Stimulated activated CD4-positive, alpha-beta T cell treated with anti-CD3 and anti-CD28 coated beads, Interleukin-1b, Interleukin-23, amount 100 ng/mL, for 1 hour (primary cell): ENCODE results near the gene SYTL1.

Experiments used
- DNase-seq, 2 donors: peaks; one replicate each; pipeline ENCODE4 v3.0.0-alpha.2; 2020; ENCODE audit warnings: low read depth in 2 of 2

Gene SYTL1

DNA sequence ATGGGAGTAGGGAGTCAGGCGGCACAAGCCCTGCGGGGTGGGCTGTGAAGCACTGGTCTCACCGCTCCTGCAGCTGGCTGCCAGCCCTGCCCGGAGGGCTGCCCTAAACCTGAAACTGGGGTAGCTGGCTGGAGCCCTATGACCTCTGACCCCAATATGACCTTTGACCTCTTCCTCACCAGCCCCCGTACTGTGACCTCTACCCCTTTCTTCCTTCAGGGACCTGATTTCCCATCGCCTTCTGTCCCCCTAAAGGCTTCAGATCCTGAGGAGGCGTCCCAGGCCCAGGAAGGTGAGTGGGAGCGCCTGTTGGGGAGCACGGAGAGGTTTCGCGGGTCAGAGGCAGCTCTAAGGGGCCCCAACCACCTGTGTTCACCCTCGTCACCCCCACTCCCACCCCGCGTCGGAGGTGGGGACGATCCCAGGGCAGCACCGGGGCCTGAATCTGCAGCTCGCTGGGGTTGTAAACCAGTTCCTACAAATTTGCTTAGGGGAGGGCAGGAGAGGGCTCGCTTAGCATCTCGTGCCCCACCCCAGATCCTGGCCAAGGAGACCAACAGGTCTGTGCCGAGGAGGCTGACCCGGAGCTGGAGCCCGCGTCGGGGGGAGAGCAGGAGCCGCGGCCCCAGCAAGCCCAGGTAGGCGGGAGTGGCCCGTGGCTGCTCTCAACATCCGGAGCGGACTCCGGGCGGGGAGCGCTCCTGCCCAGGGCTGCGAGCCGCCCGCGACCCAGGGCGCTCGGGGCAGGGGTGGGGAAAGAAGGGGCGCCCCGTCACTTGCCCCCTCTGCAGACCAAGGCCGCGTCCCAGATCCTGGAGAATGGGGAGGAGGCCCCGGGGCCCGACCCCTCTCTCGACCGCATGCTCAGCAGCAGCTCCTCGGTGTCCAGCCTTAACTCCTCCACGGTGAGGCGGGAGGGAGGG, 7.3 kb downstream of the SYTL1 start:
- DNase-seq, result no peak

DNA sequence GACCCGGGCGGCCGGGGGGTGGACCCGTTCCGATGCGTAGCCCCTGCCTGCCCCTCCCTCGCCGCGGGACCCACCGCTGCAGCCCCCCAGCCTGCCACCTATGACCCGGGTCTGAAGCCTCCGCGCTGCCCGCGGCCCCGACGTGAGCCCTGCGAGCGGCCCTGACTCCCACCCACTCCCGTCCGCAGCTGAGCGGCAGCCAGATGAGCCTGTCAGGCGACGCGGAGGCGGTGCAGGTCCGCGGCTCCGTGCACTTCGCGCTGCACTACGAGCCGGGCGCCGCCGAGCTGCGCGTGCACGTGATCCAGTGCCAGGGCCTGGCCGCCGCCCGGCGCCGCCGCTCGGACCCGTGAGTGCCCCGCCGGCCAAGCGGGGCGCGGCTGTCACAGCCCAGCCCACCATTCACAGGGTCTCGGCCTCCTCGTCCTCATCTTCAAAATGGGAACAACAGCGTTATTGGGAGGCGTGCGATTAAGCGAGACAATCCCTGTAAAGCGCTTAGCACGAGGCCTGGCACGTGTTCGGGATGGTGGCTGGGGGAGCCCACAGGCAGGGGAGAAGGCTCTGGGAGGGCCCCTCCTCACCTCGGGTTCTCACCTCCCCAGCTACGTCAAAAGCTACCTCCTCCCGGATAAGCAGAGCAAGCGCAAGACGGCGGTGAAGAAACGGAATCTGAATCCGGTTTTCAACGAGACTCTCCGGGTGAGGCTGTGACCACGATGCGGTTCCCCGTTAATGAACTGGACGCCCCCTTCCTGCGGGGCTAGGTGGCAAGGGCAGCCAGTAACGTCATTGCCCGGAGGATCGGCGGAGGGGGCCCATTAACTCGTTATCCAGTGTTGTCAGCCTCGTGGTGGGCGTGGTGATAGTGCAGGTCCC, 8.2 kb downstream of the SYTL1 start:
- no peak for DNase-seq

DNA sequence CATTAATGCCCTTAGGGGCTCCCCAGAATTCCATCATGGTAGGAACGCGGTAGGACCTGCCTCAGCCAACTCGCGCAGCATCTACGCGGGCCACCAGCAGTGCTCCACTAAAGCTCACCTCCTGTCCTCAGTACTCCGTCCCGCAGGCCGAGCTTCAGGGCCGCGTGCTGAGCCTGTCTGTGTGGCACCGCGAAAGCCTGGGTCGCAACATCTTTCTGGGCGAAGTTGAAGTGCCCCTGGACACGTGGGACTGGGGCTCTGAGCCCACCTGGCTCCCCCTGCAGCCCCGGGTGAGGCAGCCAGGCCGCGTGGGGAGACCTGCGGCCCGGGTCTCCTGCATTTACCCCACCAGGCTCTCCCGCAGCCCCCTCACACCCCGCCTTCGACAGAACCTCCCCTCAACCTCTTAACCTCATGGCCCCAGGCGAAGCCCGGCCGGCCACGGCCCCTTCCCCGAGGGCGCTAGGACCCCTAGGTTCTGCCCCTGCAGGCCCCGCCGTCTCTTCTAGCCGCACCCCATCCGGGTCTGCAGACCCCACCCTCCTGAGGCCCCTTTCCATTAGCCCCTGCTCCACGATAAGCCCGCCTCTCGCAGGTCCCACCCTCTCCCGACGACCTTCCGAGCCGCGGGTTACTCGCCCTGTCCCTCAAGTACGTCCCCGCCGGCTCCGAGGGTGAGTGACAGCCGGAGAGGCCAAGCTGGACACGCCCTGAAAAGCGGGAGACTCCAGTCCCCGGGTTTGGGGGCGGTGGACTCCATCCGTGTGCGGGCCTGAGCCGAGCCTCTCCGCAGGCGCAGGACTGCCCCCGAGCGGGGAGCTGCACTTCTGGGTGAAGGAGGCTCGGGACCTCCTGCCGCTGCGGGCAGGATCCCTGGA, 9.1 kb downstream of the SYTL1 start:
- DNase-seq, result no peak

DNA sequence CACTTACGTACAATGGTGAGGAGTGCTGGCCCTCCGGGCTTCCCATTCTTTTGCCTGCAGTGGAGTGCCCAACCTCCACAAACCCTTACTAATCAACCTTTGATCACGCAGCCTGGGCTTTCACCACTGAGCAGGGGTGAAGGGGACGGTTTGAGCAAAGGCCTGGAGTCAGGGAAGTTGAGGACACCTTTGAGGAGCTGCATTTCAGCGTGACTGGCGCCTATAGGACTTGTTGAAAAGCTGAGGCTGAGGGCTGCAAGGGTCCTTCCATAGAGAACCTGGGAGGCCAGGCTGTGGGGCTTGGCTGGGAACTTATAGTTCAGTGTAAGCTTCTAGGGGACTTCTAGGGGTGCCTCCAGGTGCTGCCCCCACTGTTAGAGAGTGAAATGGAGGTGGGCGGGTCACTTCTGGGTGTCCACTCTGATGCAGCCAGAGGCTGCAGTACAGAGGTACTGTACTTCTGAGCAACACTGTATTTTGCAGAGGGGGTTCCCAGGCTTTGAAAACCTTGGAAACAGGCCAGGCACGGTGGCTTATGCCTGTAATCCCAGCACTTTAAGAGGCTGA, 9.8 kb downstream of the SYTL1 start:
- no peak for DNase-seq

DNA sequence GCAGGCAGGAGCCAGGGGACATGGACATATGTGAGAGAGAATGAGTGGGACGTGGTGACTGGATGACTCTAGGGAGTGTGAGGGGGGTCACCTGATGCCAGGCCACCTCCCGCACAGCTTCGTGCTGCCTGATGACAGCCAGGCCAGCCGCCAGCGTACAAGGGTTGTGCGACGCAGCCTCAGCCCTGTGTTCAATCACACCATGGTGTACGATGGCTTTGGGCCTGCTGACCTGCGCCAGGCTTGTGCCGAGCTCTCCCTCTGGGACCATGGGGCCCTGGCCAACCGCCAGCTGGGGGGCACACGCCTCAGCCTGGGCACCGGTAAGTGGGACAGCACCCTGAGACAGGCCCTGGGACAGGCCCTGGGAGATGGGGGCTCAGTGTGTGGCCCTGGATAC, 11.3 kb downstream of the SYTL1 start:
- no peak for DNase-seq

DNA sequence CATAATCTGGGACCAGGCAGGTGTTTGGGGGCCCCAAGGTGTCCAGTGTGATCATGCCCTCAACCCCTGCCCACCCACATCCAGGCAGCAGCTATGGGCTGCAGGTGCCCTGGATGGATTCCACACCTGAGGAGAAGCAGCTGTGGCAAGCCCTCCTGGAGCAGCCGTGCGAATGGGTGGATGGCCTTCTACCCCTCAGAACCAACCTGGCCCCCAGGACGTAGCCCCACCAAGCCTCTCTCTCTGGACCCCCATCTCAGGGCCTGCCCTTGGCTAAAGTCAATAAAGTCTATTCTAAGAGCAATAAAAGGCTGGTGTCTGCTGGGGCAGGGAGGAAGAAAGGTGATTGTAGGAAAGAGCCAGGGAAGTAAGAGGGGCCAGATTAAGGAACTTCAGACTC, 11.8 kb downstream of the SYTL1 start:
- DNase-seq, result no peak

DNA sequence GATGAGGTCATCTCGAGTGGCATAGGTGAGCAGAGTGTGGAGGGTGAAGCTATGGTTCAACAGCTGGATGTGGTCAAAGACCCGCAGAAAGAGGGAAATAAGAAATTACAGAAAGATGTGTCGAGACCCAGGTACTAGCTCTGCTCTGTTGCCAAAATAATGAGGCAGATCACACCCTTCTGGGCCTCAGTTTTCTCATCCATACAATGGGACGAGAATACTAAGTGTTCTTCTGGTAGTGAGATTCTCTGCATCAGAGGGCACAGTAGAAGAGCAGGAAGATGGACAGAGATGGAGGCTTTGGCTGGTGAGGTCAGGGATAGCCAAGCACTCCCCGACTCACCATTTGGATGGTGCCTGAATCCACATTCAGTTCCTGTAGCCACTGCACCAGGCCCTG, 13.9 kb downstream of the SYTL1 start:
- no peak for DNase-seq

DNA sequence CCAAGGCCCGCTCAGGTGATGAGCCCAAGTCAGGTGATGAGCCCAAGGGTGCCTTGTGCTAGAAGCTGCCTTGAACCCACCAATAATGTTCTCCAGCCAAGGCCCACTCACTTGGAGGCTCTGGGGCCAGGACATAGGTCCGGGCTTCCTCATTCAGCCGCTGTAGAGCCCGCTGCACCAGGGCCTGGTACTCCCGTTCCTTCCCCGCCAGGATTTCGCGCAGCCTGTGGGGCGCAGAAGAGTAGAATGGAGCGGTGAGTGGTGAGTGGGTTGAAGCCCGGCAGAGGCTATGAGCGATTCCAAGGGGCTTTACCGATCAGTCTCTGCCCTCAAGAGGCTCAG, 14.4 kb downstream of the SYTL1 start:
- DNase-seq, result no peak

DNA sequence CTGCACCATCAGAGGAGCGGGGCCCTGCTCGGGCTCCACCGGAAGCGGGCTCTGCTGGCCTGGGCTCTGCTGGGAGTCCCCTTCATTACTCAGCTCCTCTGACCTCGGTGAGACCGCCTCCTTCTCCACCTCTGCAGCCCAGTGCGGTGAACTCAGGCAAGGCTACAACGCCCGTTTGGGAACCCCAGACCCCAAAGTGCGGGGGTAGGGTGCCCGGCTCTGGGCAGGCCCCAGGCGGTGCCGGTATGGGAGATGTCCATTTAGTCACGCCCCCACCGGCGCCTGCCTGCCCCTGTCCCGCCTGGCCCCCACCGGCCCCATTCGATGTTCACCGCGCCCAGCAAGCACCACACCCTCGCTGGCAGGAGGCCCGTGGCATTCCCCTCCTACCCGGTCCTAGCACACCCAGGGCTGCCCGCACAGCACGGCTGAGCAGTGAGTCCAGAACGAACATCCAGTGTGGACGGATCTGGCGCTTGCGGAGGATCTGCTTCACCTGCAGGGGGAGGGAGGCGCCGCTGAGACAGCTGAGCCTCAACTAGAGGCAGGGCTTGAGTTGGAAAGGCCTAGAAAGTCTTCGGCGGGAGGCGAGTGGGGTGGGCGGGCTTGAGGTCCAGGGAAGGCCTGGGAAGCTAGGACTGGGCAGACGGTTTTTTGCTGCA, 14.9 kb downstream of the SYTL1 start:
- DNase-seq, result no peak

DNA sequence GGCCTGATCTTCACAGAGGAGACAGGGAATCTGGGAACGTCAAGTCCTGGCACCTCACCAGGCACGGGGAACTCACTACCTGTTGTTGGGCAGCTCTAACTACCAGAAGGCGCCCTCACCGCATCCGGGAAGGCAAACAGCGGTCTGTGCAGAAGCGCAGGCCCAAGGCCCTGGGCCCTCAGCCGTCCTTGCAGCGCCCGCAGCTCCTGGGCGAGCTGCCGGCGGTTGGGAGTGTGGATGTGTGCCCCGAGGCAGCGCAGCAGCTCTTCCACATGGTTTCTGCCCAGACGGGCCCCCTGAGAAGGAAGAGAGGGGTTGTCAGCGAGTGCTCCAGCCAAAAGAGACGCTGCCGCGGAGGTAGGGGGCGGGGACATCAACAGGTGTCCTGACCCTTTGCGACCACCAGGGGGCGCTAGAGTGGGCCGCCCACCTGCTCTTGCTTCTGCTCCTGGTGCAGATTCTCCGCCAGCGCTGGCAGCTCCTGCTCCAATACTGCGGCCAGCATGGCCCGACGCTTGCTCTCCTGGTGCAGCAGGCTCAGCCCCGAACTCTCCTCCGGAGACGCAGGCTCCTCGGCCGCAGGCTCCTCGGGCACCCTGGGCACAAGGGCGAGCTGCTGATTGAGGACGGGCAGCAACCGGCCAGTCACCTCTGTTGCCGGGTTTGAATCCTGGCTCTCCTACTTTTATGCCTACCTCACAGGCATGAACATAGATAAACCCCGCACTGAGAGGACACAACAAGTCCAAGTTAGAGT, 15.6 kb downstream of the SYTL1 start:
- peak; percentile 57 to 71 for DNase-seq

DNA sequence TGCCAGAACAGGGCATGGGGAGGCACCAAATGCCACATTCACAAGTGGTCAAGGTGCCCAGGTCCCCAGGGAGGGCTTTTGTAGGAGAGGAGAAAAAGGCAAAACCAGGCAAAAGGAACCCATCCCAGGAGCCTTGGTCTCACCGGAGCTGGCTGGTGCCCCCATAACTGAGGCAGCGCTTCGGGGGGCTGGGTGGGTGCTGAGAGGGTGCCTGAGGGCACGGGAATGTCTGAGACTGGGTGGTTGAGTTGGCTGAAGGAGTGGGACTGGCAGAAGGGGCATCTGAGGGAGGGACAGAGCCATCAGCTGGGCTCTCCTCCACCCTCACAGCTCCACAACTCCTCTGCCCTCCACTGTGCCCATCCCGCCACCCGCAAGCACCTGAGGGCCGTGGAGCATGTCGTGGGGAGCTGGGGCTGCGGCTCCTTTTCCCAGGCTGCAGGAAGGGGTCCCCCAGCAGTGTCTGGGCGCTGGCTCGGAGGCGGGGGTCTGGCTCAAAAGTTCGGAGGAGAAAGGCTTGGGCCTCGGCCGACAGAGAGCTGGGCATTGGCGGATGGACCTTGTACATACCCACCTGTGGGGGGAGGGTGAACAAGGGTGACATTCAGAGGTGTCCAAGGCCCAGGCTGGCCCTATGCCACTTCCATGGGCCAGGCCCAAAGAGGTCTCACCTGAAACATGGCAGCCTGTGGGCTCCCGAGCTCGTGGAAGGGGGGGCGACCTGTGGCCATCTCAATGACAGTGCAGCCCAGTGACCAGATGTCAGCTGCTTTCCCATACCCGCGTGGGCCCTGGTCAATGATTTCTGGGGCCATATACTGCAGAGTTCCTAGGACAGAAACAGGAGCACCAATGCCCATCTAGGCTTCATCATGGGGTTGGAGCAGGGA, 16.5 kb downstream of the SYTL1 start:
- DNase-seq, result no peak

DNA sequence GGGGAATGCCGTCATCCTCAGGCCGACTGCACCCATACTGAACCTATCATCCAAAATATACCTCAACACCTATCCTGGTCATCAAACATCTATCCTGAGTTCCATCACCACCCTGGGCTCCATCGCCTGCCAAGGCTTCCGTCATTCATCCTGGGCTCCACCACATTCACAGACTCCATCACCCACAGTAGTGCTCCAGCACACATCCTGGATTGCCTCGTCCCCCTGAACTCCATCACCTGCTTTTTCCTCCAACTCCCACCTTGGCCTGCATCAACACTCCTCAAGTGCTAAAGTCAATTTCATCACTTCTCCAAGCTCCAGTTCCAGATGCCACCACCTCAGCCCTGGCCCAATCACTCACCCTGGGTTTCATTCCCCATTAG, 17.1 kb downstream of the SYTL1 start:
- DNase-seq, result no peak

DNA sequence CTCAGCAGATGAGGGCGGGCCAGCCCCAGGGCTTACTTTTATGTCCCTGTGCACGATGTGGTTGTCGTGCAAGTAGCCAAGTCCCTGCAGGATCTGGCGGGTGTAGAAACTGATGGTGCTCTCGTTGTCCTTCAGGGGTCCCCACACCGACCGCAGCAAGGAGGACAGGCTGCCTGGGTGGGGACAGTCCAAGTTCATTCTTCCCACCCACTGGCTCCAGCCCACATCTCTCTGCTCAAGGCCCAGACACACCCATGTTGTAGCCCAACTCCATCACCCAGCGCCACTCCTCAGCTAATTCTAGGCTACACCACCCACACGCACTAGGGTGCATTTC, 18.0 kb downstream of the SYTL1 start:
- DNase-seq, result no peak

DNA sequence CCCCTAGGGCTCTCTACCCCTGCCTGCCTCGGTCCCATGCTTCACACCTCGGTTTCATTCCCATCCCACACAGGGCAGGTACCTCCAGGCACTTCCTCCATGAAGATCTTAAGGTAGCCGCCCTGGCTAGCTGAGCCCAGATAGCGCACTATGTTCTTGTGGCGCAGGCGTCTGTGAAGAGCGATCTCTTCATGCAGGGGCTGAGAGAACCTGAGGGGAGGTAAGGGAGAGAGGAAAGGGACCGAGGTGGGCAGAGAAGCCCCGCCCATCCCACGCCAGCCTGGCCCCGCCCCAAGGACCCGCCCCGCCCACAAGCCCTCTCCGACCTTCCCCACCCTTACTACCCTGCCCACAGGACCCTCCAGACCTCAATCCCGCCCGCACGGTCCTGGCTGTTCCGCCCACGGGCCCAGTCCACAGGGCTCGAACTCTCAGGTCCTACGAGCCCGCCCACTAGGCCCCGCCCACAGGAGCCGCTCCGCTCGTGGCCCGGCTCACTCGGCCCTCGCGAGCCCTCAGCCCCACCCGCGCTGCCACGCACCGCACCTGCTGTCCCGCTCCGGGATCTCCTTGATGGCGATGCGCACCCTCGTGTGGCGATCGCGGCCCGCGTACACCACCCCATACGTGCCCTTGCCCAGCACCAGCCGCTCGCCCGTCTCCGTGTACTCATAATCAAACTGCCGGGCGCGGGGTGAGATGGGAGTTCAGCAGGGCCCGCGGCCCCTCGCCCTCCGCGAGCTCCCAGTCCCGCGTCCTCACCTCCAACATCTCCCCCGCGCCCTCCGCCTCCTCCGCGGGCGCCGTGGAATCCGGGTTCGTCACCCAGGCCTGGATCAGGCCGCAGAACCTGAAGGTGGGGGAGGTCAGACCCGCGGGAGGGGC, 18.6 kb downstream of the SYTL1 start:
- DNase-seq, result no peak

DNA sequence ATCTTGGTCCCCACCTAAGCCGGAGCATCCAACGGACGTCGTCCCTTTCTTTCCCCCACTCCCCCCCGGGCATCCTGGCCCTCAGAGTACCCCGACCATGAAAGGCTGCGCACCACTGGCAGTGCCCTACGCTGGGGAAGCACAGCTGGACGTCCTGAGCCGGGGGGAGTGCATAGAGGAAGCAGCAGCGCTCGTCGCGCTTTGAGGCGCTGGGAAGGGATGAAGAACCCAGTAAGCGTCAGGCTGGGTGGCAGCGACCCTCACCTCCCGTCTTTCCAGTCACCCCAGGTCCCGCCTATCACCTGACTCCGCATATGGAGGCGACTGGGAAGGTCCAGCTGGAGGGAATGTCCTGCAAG, 19.2 kb downstream of the SYTL1 start:
- DNase-seq, result no peak

DNA sequence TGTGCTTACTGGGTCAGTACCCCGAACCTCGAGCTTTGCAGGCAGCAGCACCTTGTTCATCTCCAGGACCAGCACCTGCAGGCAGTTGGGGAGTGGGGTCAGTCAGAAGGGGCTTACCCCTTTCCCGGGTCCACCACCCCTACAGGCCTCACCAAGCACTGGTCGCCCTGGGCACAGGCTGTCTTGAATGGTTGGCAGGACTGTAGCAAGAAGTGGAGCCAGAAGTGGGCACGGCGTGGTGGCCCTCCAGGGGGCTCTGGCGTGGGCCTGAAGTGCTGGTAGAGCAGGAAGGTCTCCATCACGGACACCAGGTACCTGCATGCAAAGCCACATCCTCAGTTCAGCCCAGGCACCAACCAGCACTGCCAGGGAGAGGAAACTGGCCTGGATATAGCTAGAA, 19.7 kb downstream of the SYTL1 start:
- DNase-seq, result no peak

DNA sequence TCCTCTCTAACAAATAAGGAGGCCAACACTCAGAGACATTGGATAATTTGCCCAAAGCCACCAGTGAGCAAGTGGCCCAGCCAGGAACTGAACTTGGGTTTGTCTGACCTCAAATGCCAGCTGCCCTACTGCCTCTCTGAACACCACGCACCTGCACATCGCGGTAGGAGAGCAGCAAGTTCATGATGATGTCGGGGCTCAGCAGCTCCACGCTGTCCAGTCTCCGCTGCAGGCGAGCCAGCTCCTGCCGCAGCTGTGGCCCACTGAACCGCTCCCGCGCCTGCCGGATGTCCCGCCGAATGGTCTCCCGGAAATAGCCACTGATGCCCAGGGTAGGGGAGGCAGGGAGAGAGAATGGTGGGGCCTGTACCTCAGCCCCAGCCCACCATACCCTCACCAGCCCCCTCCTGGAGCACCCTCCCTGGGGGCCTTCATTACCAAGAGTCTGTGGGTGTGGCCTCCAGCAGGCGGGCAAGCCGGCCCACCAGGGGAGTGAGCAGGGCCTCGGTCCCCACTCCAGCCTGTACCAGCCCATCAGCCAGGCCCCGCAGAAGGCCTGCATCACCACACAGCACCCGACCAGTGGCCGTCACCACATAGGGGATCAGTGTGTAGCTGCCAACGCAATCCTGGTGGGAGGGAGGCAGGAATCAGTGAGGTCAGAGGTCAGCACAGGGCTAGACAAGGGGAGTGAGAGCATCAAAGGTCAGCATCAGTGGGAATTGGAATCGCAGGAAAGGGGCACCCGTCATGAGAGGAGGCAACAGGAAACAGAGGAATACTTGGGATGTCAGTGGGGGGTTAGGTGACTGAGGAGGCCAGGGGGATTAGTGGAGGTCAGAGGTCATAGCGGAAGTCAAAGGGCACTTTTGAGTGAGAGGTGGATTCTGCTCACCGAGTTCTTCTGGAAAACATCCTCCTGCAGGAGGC, 22.2 kb downstream of the SYTL1 start:
- DNase-seq, result no peak
